Endothelial cell of umbilical vein (primary cell): ENCODE data around the gene OR2AG2. TPM values are rescaled to one million over a fixed set of nuclear protein-coding genes. Genes with fewer than 3 reads are reported as not detected.

ENCODE experiments used
- Bru-seq: library from RNA; stranded (reverse); fragments of 400-500 nt; gene quantifications from one replicate; lab custom pipeline; 2021; lab: Mats Ljungman, UMichigan
- BruChase-seq, 2 experiments: library from RNA; stranded (reverse); fragments of 400-500 nt; gene quantifications; one replicate each; lab custom pipeline; 2021; lab: Mats Ljungman, UMichigan
- BruUV-seq: library from RNA; stranded (reverse); fragments of 400-500 nt; replicated peaks from 2 replicates; lab custom pipeline; 2021; lab: Mats Ljungman, UMichigan
- CTCF ChIA-PET: fragments of 300-600, 350-600 bp; sonication (Branson Sonifier 250); formaldehyde crosslinking; loops from one replicate; lab custom pipeline; 2021; ENCODE audit warnings: antibody characterized with exemption, inconsistent platforms; lab: Charles Lee
- POLR2A ChIA-PET: fragments of 300-600, 350-600 bp; sonication (Branson Sonifier 250); formaldehyde crosslinking; loops from one replicate; lab custom pipeline; 2021; ENCODE audit warnings: antibody characterized with exemption, inconsistent platforms; lab: Charles Lee
- DNase-seq: peaks from one replicate; pipeline ENCODE4 v3.0.0-alpha.2; 2011; ENCODE audit warnings: low read depth, low spot score
- FAIRE-seq: peaks from 2 replicates; lab custom pipeline; 2011; peaks lifted over from hg19 to GRCh38; lab: Jason Lieb, UNC
- H2AFZ ChIP-seq: 2 replicates; pipeline ENCODE4 v1.6.0; 2012; ENCODE audit warnings: low read depth, low read length, control low read depth, inconsistent platforms
- H3K27ac ChIP-seq: 2 replicates; pipeline ENCODE4 v1.5.1; 2011; ENCODE audit warnings: low read depth, mild to moderate bottlenecking, control low read depth, low read length, moderate library complexity; ENCODE audit not compliant: insufficient read depth
- H3K27me3 ChIP-seq, 2 experiments: 2 replicates each; pipeline versions ENCODE4 v1.6.0 to v1.6.1; 2011; ENCODE audit warnings: low read length in 2 of 2, mixed read lengths in 1 of 2; ENCODE audit not compliant: control insufficient read depth in 2 of 2, insufficient read depth in 2 of 2
- H3K36me3 ChIP-seq, 2 experiments: 2 replicates in 1 of 2; 3 replicates in 1 of 2; pipeline ENCODE4 v1.5.1; 2011; ENCODE audit warnings: low read length in 2 of 2, mild to moderate bottlenecking in 1 of 2, moderate library complexity in 1 of 2; ENCODE audit not compliant: control insufficient read depth in 2 of 2, insufficient read depth in 2 of 2; ENCODE audit errors: extremely low read depth in 1 of 2
- H3K4me1 ChIP-seq: 3 replicates; pipeline ENCODE4 v1.5.1; 2011; ENCODE audit warnings: mild to moderate bottlenecking, low read length; ENCODE audit not compliant: control insufficient read depth, insufficient read depth; ENCODE audit errors: extremely low read depth
- H3K4me2 ChIP-seq: 2 replicates; pipeline ENCODE4 v1.6.1; 2011; ENCODE audit warnings: low read length, control low read depth, mixed read lengths; ENCODE audit not compliant: insufficient read depth
- H3K4me3 ChIP-seq, 3 experiments: fragments of 200-600 bp in 1 of 3; sonication (generic), shearing (Covaris generic) in 1 of 3; replicated peaks in 1 of 3; 2 replicates each; pipeline ENCODE4 v1.5.1; 2011 to 2016; ENCODE audit warnings: control low read depth in 3 of 3, low read length in 3 of 3, mild to moderate bottlenecking in 2 of 3, inconsistent platforms in 1 of 3, low read depth in 1 of 3, moderate library complexity in 1 of 3; ENCODE audit not compliant: insufficient read depth in 1 of 3
- H3K79me2 ChIP-seq: 2 replicates; pipeline ENCODE4 v1.6.0; 2012; ENCODE audit warnings: low read length, inconsistent platforms; ENCODE audit not compliant: control insufficient read depth, insufficient read depth
- H3K9ac ChIP-seq: replicated peaks from 2 replicates; pipeline ENCODE3; 2011; ENCODE audit warnings: low read length, control low read depth; ENCODE audit not compliant: insufficient read depth; ENCODE audit errors: extremely low read depth
- H3K9me1 ChIP-seq: replicated peaks from 3 replicates; pipeline ENCODE4 v1.6.0; 2011; ENCODE audit warnings: mild to moderate bottlenecking, low read length; ENCODE audit not compliant: control insufficient read depth, insufficient read depth; ENCODE audit errors: extremely low read depth
- H3K9me3 ChIP-seq: replicated peaks from 2 replicates; pipeline ENCODE4 v1.5.1; 2012; ENCODE audit warnings: low read length, inconsistent platforms; ENCODE audit not compliant: control insufficient read depth, insufficient read depth
- H4K20me1 ChIP-seq: replicated peaks from 2 replicates; pipeline ENCODE3; 2011; ENCODE audit warnings: mild to moderate bottlenecking, low read length; ENCODE audit not compliant: control insufficient read depth, insufficient read depth; ENCODE audit errors: extremely low read depth
- EZH2 ChIP-seq: IDR thresholded peaks from 2 replicates; pipeline ENCODE4 v1.6.1; 2012; ENCODE audit warnings: borderline replicate concordance, low read depth, mild to moderate bottlenecking, moderate library complexity, low read length, inconsistent platforms; ENCODE audit not compliant: severe bottlenecking
- FOS ChIP-seq: IDR thresholded peaks from 2 replicates; pipeline ENCODE4 v1.6.1; 2011; ENCODE audit warnings: mild to moderate bottlenecking, low read length, moderate library complexity, borderline replicate concordance; ENCODE audit not compliant: insufficient read depth
- GATA2 ChIP-seq: IDR thresholded peaks from 2 replicates; pipeline ENCODE4 v1.7.0; 2011; ENCODE audit warnings: low read depth, mild to moderate bottlenecking, moderate library complexity, mixed read lengths, low read length; ENCODE audit not compliant: insufficient read length, insufficient read depth
- dilution Hi-C: fragments of 300-500 bp; cut with MboI; formaldehyde crosslinking; loops from one replicate; pipeline ENCODE4 v1.15.0; 2019; ENCODE audit warnings: low sequenced_read_pairs; ENCODE audit not compliant: extremely low pct_ligation_motif_present
- intact Hi-C: fragments of 100-400 bp; cut with micrococcal nuclease; formaldehyde crosslinking; loops from one replicate; pipeline ENCODE4 v1.10.0; 2022
- long read RNA-seq: library from polyadenylated mRNA; stranded (forward); transcript quantifications from one replicate; pipeline ENCODE4 v2.0.0, GENCODE V29; 2021
- polyA minus RNA-seq, 3 experiments: library from RNA; depleted of rRNA, polyadenylated mRNA; stranded (reverse); fragments of >200 nt; gene quantifications; 1 replicate in 1 of 3; 2 replicates in 2 of 3; pipeline ENCODE4 v1.2.3, GENCODE V29; 2011
- polyA plus RNA-seq, 4 experiments: library from polyadenylated mRNA; depleted of rRNA in 3 of 4; stranded (reverse) in 3 of 4; unstranded in 1 of 4; fragments of >200 nt; gene quantifications; 2 replicates each; pipeline versions ENCODE4 v1.2.1 to v1.2.3, GENCODE V29; 2011 to 2012; ENCODE audit warnings: missing spikeins in 1 of 4
- total RNA-seq: library from RNA; stranded (reverse); gene quantifications from 2 replicates; pipeline ENCODE4 v1.2.3, GENCODE V29; 2021
- TF ChIP-seq, protein P1 (sequence below): IDR thresholded peaks from 2 replicates; pipeline ENCODE4 v1.6.1; 2011; ENCODE audit not compliant: insufficient read depth, insufficient read length

OR2AG2 gene, protein sequence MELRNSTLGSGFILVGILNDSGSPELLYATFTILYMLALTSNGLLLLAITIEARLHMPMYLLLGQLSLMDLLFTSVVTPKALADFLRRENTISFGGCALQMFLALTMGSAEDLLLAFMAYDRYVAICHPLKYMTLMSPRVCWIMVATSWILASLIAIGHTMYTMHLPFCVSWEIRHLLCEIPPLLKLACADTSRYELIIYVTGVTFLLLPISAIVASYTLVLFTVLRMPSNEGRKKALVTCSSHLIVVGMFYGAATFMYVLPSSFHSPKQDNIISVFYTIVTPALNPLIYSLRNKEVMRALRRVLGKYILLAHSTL
- total RNA-seq (0.33 and 0.46 TPM in 2 replicates), polyA plus RNA-seq (0.13 and 0.18 TPM in 2 replicates), polyA minus RNA-seq (3.7 and 4.0 TPM in 2 replicates), Bru-seq, nascent RNA (percentile 33 among the genes with signal in this experiment), BruChase-seq, experiment 1, labeled RNA remaining after a 6-hour chase (percentile 53 among the genes with signal in this experiment), BruChase-seq, experiment 2, labeled RNA remaining after a 2-hour chase (percentile 59 among the genes with signal in this experiment)
- polyA plus RNA-seq (2011; cell fraction: cytosol; rRNA removed) = 0.14 and 0.18 TPM in 2 replicates
- polyA plus RNA-seq (2011; cell fraction: nucleus; rRNA removed) = 0.43 and 0.53 TPM in 2 replicates
- polyA plus RNA-seq (2012) = 0.12 and 0.13 TPM in 2 replicates
- polyA minus RNA-seq (2011; cell fraction: cytosol; rRNA and poly(A)+ RNA removed) = not detected
- 5.0 and 8.9 TPM in 2 replicates for polyA minus RNA-seq (2011; cell fraction: nucleus; rRNA and poly(A)+ RNA removed)
- long read RNA-seq = 0 reads

DNA sequence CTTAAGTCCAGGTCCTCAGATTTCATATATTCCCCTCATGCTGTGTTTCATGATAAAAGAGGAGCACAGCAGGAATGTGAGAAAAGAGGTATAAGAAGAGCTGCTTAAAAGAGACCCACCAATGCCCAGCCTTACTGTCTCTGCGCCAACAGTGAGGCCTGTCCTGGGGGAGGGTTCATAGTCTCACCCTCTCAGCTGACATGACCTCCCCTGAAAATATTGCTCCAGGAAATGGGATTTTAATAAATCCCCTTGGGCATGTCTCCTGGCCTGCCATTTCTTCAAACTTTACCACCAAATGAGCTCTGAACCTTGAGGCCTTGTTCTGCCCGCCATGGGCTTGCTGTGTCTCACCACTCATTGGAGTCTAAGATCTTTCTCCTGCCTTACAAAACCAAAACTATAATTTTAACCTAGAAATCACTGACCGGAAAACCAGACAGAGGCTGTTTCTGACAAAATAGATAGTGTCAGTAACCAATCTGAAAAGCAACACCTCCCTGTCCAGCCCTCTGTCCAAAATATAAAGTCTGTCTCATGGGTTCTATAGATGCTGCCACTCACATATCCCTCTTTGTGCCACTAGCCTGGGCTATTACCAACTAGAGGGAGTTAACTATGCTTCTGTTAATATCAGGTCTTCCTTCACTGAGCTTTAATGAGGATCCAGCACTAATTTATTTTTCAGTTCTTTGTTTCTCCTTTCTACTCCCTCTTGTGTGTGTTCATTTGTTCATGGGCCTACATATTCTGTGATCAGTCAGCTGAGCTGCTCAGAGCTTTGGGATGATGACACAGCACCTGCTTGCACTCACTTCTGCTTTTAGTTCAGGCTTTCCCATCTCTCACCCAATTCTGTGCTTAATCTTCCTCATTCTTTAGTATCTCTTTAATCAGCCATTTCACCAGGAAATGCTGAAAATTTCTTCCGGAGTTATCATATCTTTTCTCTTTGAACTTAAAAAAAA, at the start of gene OR2AG2:
OR2AG2 (minus strand) TSS at position 51 of the 968 bp plus-strand sequence. CDS start 3,019 bp downstream, outside the sequence.
- no peaks in the 10 kb centered on the region for H3K79me2 ChIP-seq
- H3K9me3 ChIP-seq = no peaks in the 10 kb centered on the region
- no TSS peak for BruUV-seq
- no peak within 1 kb of the TSS for H3K4me3 ChIP-seq
- no peak within 1 kb of the TSS for H3K4me2 ChIP-seq
- no peak within 1 kb of the TSS for H2AFZ ChIP-seq
- no peaks in the 10 kb centered on the region for H4K20me1 ChIP-seq
- DNase-seq (no peak), FAIRE-seq (no peak)
- intact Hi-C loops = no loop called here
- no peak within 1 kb of the TSS for H3K9ac ChIP-seq
- ChIA-PET CTCF (interaction anchor here (0.8 to 1.0 kb wide), 2 partner anchors 17 to 39 kb away, joined by 3 read pairs; no protein-coding TSS in a partner anchor), POLR2A (no interaction called here)
- dilution Hi-C loops = no loop called here
- peaks cover 2 to 3% of the 10 kb centered on the region in 2 experiments for H3K27me3 ChIP-seq
- H3K36me3 ChIP-seq = no peaks in the 10 kb centered on the region
- no peak within 1 kb of the TSS for H3K27ac ChIP-seq
- TF ChIP-seq EZH2 = no peak
- no peak for TF ChIP-seq GATA2
- no peak for TF ChIP-seq FOS
- TF ChIP-seq, protein P1, sequence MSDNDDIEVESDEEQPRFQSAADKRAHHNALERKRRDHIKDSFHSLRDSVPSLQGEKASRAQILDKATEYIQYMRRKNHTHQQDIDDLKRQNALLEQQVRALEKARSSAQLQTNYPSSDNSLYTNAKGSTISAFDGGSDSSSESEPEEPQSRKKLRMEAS = no peak
- H3K9me1 ChIP-seq = no peaks in the 10 kb centered on the region
- H3K4me1 ChIP-seq = no peaks in the 10 kb centered on the region
